CD4-positive, alpha-beta T cell (primary cell): ENCODE measurements around the gene USP6NL. TPM values are rescaled to one million over a fixed set of nuclear protein-coding genes. Genes with fewer than 3 reads are reported as not detected.

Experiments
- ATAC-seq: fragments of 200-7000 bp; cut with Tn5 transposase; one replicate; pipeline ENCODE4 v1.10.0; 2022; ENCODE audit warnings: mild to moderate bottlenecking; ENCODE audit not compliant: poor library complexity
- CTCF ChIA-PET: fragments of 350-600 bp; sonication (Branson Sonifier 250); formaldehyde crosslinking; loops from one replicate; lab custom pipeline; 2021; ENCODE audit warnings: antibody characterized with exemption, inconsistent platforms; lab: Charles Lee
- POLR2A ChIA-PET: fragments of 350-600 bp; sonication (Branson Sonifier 250); formaldehyde crosslinking; loops from one replicate; lab custom pipeline; 2021; ENCODE audit warnings: antibody characterized with exemption, inconsistent platforms; lab: Charles Lee
- DNase-seq, 14 experiments: peaks; one replicate each; pipeline ENCODE4 v3.0.0-alpha.2; 2013 to 2020; ENCODE audit warnings: mixed read lengths in 2 of 14
- H3K27ac ChIP-seq, 2 donors: one replicate each; pipeline versions ENCODE4 v1.5.1 to v1.7.0; 2013; ENCODE audit warnings: low read length in 2 of 2, low read depth in 1 of 2, mild to moderate bottlenecking in 1 of 2
- H3K27me3 ChIP-seq, 2 experiments: 1 replicate in 1 of 2; 2 replicates in 1 of 2; pipeline versions ENCODE4 v1.6.1 to v1.7.0; 2013; ENCODE audit warnings: low read length in 2 of 2, control low read depth in 1 of 2, mild to moderate bottlenecking in 1 of 2, moderate library complexity in 1 of 2; ENCODE audit not compliant: insufficient read depth in 2 of 2, control insufficient read depth in 1 of 2
- H3K36me3 ChIP-seq: one replicate; pipeline ENCODE4 v1.6.1; 2013; ENCODE audit warnings: low read length, control low read depth; ENCODE audit not compliant: insufficient read depth
- H3K4me1 ChIP-seq: one replicate; pipeline ENCODE4 v1.6.1; 2013; ENCODE audit warnings: low read length, control low read depth; ENCODE audit not compliant: insufficient read depth
- H3K4me3 ChIP-seq: one replicate; pipeline ENCODE4 v1.5.1; 2013; ENCODE audit warnings: mild to moderate bottlenecking, low read length, moderate library complexity
- H3K9me3 ChIP-seq, 2 experiments: 1 replicate in 1 of 2; 2 replicates in 1 of 2; pipeline versions ENCODE4 v1.6.1 to v1.7.0; 2013; ENCODE audit warnings: low read length in 2 of 2, mild to moderate bottlenecking in 2 of 2, control low read depth in 1 of 2, moderate library complexity in 1 of 2; ENCODE audit not compliant: control insufficient read depth in 1 of 2, insufficient read depth in 1 of 2
- H3K27ac Mint-ChIP-seq: one replicate; pipeline ENCODE4 v1.8.0; 2020; ENCODE audit warnings: mixed read lengths
- H3K27me3 Mint-ChIP-seq: one replicate; pipeline ENCODE4 v1.8.0; 2021; ENCODE audit warnings: mixed read lengths
- H3K36me3 Mint-ChIP-seq: one replicate; pipeline ENCODE4 v1.8.0; 2021; ENCODE audit warnings: low read depth, mixed read lengths
- H3K4me1 Mint-ChIP-seq: one replicate; pipeline ENCODE4 v1.8.0; 2021; ENCODE audit warnings: low read depth, mixed read lengths
- H3K4me3 Mint-ChIP-seq: one replicate; pipeline ENCODE4 v1.8.0; 2020; ENCODE audit warnings: mild to moderate bottlenecking, mixed read lengths
- H3K9me3 Mint-ChIP-seq: one replicate; pipeline ENCODE4 v1.8.0; 2020; ENCODE audit warnings: mixed read lengths
- intact Hi-C, 2 experiments: fragments of 100-400 bp; cut with DNase I in 1 of 2; cut with micrococcal nuclease in 1 of 2; formaldehyde crosslinking; loops; one replicate each; pipeline versions ENCODE4 v1.15.1 to v1.9.0; 2023 to 2025; cut with DNase I, micrococcal nuclease
- polyA plus RNA-seq, 2 donors: library from polyadenylated mRNA; unstranded; fragments of 120-200 nt; gene quantifications; one replicate each; pipeline ENCODE4 v1.2.1, GENCODE V29; 2013
- total RNA-seq, 174 experiments: library from RNA in 2 of 174; stranded (reverse) in 2 of 174; gene quantifications; one replicate each; pipeline ENCODE4 v1.2.3 and lab custom pipeline; 2021 to 2026
- TF ChIP-seq, protein P1 (sequence below): fragments of 200-600 bp; IDR thresholded peaks from one replicate; pipeline ENCODE4 v1.8.0; 2022; ENCODE audit warnings: antibody characterized with exemption, mild to moderate bottlenecking

The USP6NL gene
- total RNA-seq = 1 to 10 TPM; 5.2 to 5.6 TPM
- polyA plus RNA-seq (2013, experiment 1 of 2) = 3.2 TPM
- polyA plus RNA-seq (2013, experiment 2 of 2) = 4.0 TPM
- 3.9 to 20.9 (median 9.3) reads per million in 172 experiments for total RNA-seq (lab: John Stamatoyannopoulos, UW)

DNA sequence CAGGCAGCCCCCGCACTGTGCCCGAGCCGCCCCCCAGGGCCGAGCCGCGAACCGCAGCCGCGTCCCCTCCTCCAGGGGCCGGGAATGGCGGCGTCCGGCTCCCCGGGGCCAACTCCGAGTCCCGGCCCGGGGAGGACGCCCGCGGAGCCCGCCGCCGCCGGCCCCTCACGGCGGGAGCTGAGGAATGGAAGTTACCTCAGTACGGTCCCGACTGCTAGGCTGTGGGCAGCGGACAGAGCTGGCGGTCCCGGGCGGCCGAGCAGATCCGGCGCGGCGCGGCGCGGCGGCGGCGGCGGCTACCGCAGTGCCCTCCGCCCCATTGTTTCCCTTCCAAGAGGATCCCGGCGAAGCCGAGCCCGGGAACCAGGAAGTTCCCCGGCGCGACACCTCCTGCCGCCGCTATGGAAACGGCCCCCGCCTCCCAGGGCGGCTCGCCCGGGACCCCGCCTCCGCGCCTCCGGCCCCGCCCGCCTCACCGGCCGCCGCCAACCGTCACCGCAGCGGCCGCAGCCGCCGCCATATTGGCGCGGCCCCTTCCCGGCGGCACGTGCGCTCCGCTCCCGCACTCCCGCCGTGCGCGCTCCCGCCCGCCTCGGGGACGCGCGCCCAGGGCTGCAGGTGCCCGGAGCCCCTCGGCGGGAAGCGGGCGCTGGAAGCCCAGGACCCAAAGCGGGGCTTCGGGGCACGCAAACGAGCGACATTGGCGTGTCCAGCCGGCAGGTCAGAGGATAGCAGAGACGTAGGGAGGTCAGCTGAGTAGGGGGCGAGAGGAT is at the start of gene USP6NL:
USP6NL (minus strand) TSS at position 403 of the 773 bp plus-strand sequence. CDS start 14,016 bp downstream, outside the sequence.
- no peaks in the 10 kb centered on the region for H3K27me3 Mint-ChIP-seq
- TF ChIP-seq, protein P1, sequence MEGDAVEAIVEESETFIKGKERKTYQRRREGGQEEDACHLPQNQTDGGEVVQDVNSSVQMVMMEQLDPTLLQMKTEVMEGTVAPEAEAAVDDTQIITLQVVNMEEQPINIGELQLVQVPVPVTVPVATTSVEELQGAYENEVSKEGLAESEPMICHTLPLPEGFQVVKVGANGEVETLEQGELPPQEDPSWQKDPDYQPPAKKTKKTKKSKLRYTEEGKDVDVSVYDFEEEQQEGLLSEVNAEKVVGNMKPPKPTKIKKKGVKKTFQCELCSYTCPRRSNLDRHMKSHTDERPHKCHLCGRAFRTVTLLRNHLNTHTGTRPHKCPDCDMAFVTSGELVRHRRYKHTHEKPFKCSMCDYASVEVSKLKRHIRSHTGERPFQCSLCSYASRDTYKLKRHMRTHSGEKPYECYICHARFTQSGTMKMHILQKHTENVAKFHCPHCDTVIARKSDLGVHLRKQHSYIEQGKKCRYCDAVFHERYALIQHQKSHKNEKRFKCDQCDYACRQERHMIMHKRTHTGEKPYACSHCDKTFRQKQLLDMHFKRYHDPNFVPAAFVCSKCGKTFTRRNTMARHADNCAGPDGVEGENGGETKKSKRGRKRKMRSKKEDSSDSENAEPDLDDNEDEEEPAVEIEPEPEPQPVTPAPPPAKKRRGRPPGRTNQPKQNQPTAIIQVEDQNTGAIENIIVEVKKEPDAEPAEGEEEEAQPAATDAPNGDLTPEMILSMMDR = no peak
- H3K4me3 ChIP-seq = peak within 1 kb of the TSS; percentile 76
- H3K36me3 ChIP-seq = no peaks in the 10 kb centered on the region
- peak within 1 kb of the TSS in 1 of 2 donors; percentile 15 for H3K27ac ChIP-seq
- peak within 1 kb of the TSS; percentile 99 for H3K4me3 Mint-ChIP-seq
- H3K4me1 Mint-ChIP-seq = peaks cover 50% of the 10 kb centered on the region
- ATAC-seq = peak; percentile 56
- peaks cover 8% of the 10 kb centered on the region for H3K36me3 Mint-ChIP-seq
- ChIA-PET POLR2A (interaction anchor here (0.7 to 2.7 kb wide), 4 partner anchors 24 to 100 kb away, joined by 4 to 19 read pairs (median 4); no protein-coding TSS in a partner anchor), CTCF (interaction anchor here (0.9 to 1.4 kb wide), 2 partner anchors 9 to 25 kb away, joined by 3 to 4 read pairs; no protein-coding TSS in a partner anchor)
- intact Hi-C loops = loop anchor here (1.0 to 10.0 kb wide), 5 partner anchors 71 to 131 kb away; partner anchors contain the start of gene ECHDC3 (in 1 of the 2)
- DNase-seq = peak; percentile 23 to 83 (median 54)
- peaks cover 14% of the 10 kb centered on the region for H3K4me1 ChIP-seq
- H3K27ac Mint-ChIP-seq = peak within 1 kb of the TSS; percentile 89
- no peaks in the 10 kb centered on the region for H3K27me3 ChIP-seq
- H3K9me3 ChIP-seq = no peaks in the 10 kb centered on the region
- H3K9me3 Mint-ChIP-seq = peaks cover 3% of the 10 kb centered on the region

DNA sequence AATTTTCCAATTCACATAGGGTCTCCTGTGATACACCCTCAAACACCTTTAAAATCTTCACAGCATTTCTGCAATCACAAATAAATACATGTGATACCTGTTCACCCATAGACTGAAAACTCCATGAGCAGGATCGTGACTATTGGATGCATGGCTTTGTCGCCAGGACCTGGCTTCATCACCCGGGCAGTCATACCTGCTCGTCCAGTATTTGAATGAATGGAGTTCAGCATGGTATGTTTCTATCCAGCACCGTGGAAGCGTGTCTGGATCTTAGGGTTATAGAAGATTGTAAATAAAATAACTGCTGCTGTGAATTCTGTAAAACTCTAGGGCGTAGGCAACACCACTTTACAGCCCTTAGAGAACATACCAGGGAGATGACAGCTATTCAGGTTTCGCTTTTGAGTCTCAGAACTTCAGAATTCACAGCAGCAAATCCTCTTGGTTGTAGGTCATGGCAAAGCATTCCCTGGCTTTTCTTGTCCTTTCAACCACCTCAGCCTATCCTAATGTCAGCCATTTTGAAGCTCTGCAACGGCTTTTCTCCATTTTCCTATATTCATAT is 47.4 kb upstream of the USP6NL start:
- ChIA-PET POLR2A (no interaction called here), CTCF (no interaction called here)

DNA sequence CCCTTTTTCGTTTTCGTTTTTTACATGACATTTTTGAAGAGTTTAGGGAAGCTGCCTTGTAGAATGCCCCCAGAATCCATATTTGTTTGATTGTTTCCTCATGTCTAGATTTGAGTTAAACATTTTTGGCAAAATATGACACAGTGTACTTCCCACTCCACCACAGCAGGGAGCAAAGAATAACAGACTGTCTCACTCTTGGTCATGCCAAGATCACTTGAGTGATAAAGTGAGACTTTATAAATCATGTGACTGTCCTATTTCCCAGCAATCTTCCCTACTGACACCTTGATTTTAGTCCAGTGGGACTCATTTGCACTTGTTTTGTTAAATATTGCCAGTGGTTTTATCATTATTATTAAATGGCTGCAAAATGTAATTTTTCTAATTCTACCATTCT is 44.4 kb upstream of the USP6NL start:
- ChIA-PET POLR2A (no interaction called here), CTCF (no interaction called here)
- H3K4me1 Mint-ChIP-seq = peaks cover under 1% of the 10 kb centered on the region
- no peaks in the 10 kb centered on the region for H3K4me1 ChIP-seq
- no peaks in the 10 kb centered on the region for H3K9me3 ChIP-seq
- no peaks in the 10 kb centered on the region for H3K27me3 Mint-ChIP-seq
- ATAC-seq (no peak), DNase-seq (no peak)
- H3K4me3 Mint-ChIP-seq = no peak overlapping the region
- H3K27ac ChIP-seq = no peak overlapping the region
- no peaks in the 10 kb centered on the region for H3K36me3 ChIP-seq
- no peak overlapping the region for H3K27ac Mint-ChIP-seq
- no peaks in the 10 kb centered on the region for H3K27me3 ChIP-seq
- H3K4me3 ChIP-seq = no peak overlapping the region
- H3K9me3 Mint-ChIP-seq = no peaks in the 10 kb centered on the region
- H3K36me3 Mint-ChIP-seq = no peaks in the 10 kb centered on the region
- TF ChIP-seq, protein P1 = no peak
- intact Hi-C loops = no loop called here

More for the DNA sequence above, 47.4 kb upstream of the USP6NL start:
- H3K9me3 Mint-ChIP-seq = no peaks in the 10 kb centered on the region
- Histone ChIP-seq H3K27ac (no peak overlapping the region), H3K9me3 (no peaks in the 10 kb centered on the region), H3K4me1 (peaks cover 5% of the 10 kb centered on the region), H3K36me3 (no peaks in the 10 kb centered on the region), H3K27me3 (no peaks in the 10 kb centered on the region), H3K4me3 (no peak overlapping the region)
- H3K27ac Mint-ChIP-seq = no peak overlapping the region
- H3K4me1 Mint-ChIP-seq = peaks cover 20% of the 10 kb centered on the region
- no peak overlapping the region for H3K4me3 Mint-ChIP-seq
- no peaks in the 10 kb centered on the region for H3K27me3 Mint-ChIP-seq
- intact Hi-C loops = no loop called here
- TF ChIP-seq, protein P1 = no peak
- H3K36me3 Mint-ChIP-seq = no peaks in the 10 kb centered on the region
- ATAC-seq = no peak
- DNase-seq = no peak
